Thyroid gland (tissue), 4 donors: Measurements from ENCODE around the gene ZNF280A.

Experiments
- CTCF ChIP-seq, 6 experiments: fragments of 200-600 bp in 3 of 6; fragments of 450-650 bp in 3 of 6; sonication (generic) in 3 of 6; IDR thresholded peaks; one replicate each; pipeline ENCODE4 v1.5.1; 2016 to 2019; ENCODE audit warnings: antibody characterized with exemption in 6 of 6, mild to moderate bottlenecking in 2 of 6, inconsistent platforms in 1 of 6, moderate library complexity in 1 of 6
- POLR2A ChIP-seq, 2 donors: fragments of 450-650 bp; IDR thresholded peaks; one replicate each; pipeline ENCODE4 v1.6.1; 2017; ENCODE audit warnings: antibody characterized with exemption in 2 of 2, mild to moderate bottlenecking in 2 of 2, moderate library complexity in 1 of 2

- TF ChIP-seq CTCF (IDR thresholded peaks at IDR 0.05) (no peak), POLR2A (IDR thresholded peaks at IDR 0.05) (no peak)
These were observed 36.5 kb upstream of the ZNF280A start for GRCh38 chr22:22556578-22556977.
